ENCODE measurements around the gene FZD10.

FZD10 gene

GRCh38 chr12:130155416-130156073 is 6.7 kb upstream of the FZD10 start:
- DNase-seq = no peak

- DNase-seq = no peak
Measured at GRCh38 chr12:130156652-130157275, 5.5 kb upstream of the FZD10 start.

DNA sequence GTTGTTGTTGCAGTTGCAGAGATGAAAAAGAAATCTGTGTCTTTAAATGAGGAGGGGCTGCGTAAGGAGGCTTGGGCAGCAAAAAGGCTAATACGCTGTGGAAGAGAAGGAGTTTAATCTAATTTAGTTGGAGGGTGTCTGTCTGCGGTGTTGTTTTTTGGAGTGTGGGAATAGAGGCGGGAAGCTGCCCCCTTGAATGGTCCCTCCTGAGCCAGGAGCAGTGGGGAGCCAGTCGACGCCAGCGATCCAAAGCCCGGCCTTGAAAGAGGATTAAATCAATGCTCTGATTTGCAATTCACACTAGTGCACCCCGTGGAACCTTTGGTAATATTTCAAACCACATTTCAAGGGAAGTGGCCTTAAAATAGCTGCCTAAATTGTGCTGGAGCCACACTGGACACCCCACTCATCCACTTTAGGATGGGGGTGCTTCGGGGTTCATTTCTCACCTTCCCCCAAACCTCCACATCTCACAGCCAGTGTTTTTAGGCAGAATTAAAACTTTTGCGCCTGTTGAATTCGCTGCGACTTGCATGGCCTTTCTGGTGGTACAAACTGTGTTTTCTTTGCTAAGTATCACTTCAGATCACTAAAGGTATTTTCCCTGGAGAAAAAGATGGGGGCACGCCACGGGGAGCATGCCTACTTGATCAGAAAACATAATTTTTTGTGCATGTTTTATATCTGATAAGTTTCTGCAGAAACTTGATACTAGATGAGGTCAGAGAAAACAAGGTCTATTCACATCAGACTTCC is 4.1 kb upstream of the FZD10 start:
- no peak for DNase-seq

- DNase-seq = no peak
Measured at GRCh38 chr12:130158754-130159059, 3.6 kb upstream of the FZD10 start.

GRCh38 chr12:130160306-130160705 is 2.0 kb upstream of the FZD10 start:
- no peak for DNase-seq

DNA sequence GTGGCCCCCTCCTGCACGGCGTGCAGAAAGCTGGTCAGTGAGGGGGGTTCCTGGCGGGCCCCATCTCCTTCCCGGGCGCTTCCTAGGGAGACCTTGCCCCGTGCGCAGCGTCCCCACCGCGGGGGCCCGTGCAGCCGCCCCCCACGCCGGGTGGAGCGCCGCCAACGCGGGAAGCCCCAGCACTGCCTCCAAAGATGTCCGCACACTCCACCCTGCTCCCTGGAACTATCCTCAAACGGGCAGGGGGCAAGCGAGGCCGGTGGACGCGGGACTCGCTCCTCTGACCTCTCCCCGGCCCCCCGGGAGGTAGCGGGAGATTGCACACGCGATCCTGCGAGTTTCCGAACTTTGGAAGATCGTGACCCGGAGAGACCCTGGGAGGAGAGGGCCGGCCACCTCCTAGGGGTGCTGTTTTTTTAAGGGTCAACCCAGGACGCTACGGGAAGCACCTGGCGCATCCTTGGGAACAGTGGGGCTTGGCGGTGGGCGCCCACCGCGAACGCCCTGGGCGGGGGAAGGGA is 1.5 kb upstream of the FZD10 start:
- no peak for DNase-seq

DNA sequence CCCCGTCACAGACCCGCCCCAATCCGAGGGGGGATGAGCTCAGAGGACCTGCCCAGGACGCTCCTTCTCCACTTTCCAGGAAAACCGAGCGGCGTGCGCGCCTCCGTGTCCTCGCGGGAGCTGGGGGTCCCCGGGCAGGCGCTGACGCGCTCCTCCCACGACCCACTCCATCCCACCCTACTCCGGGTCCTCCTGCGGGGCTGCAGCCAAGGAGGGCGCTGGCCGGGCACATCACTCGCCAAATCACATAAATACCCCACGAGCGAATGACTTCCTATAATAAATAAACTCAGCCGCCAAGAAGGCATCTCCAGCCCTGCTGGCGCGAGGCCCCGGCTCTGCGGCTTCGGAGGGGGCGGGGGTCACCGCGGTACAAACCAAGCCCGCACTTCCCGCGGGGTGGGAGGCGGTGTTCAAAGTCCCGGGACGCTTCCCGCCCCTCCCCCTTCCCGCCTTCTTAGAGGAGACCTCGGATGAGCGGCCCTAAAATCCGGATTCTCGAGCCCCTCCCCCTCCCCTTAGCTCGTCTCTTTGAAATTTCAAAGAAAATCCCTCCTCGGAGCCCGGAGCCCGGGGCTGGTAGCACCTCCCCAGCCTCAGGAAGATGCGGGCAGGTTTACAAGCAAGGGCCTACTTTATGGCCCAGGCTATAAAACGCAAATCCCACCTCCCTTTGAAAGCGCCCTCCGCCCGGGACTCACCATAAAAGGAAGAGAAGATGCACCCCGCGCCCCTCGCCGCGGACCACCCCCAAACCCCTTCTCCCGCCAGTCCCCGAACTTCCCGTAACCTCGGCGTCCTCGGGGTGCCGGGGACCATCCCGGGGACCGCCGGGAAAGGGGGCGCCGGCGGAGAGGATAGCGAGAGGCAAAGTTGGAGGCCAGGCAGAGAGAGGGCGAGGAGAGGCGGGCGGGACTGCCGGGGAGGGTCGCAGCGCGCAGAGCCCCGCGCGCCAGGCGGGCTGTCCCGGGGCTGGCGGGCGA is 712 bp upstream of the FZD10 start:
- DNase-seq = peak; percentile 9

DNA sequence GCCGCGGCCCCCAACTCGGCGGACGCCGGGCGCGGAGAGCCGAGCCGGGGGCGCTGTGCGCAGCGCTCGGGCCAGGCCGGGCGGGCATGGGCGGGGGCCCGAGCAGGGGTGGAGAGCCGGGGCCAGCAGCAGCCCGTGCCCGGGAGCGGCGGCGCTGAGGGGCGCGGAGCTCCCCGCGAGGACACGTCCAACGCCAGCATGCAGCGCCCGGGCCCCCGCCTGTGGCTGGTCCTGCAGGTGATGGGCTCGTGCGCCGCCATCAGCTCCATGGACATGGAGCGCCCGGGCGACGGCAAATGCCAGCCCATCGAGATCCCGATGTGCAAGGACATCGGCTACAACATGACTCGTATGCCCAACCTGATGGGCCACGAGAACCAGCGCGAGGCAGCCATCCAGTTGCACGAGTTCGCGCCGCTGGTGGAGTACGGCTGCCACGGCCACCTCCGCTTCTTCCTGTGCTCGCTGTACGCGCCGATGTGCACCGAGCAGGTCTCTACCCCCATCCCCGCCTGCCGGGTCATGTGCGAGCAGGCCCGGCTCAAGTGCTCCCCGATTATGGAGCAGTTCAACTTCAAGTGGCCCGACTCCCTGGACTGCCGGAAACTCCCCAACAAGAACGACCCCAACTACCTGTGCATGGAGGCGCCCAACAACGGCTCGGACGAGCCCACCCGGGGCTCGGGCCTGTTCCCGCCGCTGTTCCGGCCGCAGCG is 639 bp downstream of the FZD10 start:
- no peak for DNase-seq

DNA sequence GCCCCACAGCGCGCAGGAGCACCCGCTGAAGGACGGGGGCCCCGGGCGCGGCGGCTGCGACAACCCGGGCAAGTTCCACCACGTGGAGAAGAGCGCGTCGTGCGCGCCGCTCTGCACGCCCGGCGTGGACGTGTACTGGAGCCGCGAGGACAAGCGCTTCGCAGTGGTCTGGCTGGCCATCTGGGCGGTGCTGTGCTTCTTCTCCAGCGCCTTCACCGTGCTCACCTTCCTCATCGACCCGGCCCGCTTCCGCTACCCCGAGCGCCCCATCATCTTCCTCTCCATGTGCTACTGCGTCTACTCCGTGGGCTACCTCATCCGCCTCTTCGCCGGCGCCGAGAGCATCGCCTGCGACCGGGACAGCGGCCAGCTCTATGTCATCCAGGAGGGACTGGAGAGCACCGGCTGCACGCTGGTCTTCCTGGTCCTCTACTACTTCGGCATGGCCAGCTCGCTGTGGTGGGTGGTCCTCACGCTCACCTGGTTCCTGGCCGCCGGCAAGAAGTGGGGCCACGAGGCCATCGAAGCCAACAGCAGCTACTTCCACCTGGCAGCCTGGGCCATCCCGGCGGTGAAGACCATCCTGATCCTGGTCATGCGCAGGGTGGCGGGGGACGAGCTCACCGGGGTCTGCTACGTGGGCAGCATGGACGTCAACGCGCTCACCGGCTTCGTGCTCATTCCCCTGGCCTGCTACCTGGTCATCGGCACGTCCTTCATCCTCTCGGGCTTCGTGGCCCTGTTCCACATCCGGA is 1.4 kb downstream of the FZD10 start:
- no peak for DNase-seq

- no peak for DNase-seq
Measured at GRCh38 chr12:130164216-130164542, 1.9 kb downstream of the FZD10 start.

DNA sequence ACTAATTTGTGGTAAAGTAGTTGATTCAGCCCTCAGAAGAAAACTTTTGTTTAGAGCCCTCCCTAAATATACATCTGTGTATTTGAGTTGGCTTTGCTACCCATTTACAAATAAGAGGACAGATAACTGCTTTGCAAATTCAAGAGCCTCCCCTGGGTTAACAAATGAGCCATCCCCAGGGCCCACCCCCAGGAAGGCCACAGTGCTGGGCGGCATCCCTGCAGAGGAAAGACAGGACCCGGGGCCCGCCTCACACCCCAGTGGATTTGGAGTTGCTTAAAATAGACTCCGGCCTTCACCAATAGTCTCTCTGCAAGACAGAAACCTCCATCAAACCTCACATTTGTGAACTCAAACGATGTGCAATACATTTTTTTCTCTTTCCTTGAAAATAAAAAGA is 2.7 kb downstream of the FZD10 start:
- peak; percentile 9 for DNase-seq

DNA sequence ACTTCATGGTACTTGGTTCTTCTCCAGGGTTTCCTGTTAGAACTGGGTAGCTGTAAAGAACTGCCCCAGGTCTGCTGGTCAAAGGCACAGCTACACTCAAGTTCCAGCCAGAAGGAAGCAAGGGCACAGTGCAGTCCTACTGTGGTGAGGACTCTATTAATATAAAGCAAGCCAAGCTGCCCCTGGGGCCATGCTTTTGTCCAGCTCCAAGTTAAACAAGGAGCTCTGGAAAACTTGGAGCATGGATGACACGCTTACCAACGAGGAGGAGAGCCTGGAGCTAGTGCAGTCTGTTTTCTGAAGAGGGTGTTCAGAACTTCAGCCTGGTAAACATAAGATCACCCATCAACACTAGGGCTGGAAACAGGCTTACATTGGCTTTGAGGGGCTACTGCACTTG is 4.0 kb downstream of the FZD10 start:
- no peak for DNase-seq

DNA sequence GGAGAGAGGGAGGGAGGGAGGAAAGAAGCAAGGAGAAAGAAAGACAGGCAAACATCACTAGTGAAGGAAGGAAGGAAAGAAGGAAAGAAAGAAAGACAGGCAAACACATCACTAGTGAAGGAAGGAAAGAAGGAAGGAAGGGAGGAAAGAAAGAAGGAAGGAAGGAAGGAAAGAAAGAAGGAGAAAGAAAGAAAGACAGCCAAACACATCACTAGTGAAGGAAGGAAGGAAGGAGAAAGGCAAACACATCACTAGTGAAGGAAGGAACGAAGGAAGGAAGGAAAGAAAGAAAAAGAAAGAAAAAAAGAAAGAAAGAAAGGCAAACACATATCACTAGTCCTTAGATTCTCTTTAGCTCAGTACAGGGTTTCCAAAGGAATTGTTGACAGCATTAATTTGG is 5.3 kb downstream of the FZD10 start:
- DNase-seq = no peak

GRCh38 chr12:130169256-130169655 is 7.0 kb downstream of the FZD10 start:
- no peak for DNase-seq

DNA sequence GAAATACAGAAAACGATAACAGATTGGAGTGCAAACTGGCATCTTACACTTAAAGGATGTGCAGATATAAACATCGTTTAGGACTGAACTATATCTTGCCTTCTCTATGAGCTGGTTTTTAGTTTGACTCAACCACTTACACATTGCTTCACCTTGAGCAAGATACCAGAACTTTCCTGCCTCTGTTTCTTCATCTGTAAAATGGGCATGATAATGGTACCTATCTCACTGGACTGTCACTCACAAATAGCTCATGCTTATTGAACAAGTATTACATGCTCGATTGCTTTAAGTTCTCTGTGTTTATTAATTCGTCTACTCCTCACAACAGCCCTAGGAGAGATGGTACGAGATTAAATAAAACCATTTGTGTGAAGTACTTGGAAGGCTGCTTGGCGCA is 7.7 kb downstream of the FZD10 start:
- DNase-seq = no peak

GRCh38 chr12:130170611-130171010 is 8.3 kb downstream of the FZD10 start:
- DNase-seq = no peak

GRCh38 chr12:130177635-130178242 is 15.5 kb downstream of the FZD10 start:
- DNase-seq = no peak

- DNase-seq = no peak
Measured at GRCh38 chr12:130178282-130178681, 16.0 kb downstream of the FZD10 start.

- no peak for DNase-seq
Measured at GRCh38 chr12:130179191-130179590, 16.9 kb downstream of the FZD10 start.

GRCh38 chr12:130179621-130180020 is 17.4 kb downstream of the FZD10 start:
- no peak for DNase-seq

GRCh38 chr12:130181211-130181610 is 18.9 kb downstream of the FZD10 start:
- DNase-seq = no peak

All from NCI-H2029 treated with DMSO at 0.1 percent for 48 hours (cell line).